SK-N-MC (cell line): ENCODE data around the gene RCAN2.

ENCODE experiments used
- EZH2 ChIP-seq: fragments of 200-600 bp; sonication (generic); IDR thresholded peaks from one replicate; pipeline ENCODE4 v1.6.1; 2017; ENCODE audit warnings: antibody characterized with exemption
- POLR2AphosphoS5 ChIP-seq: IDR thresholded peaks from 2 replicates; pipeline ENCODE4 v1.6.1; 2012; ENCODE audit warnings: mild to moderate bottlenecking, low read depth, low read length, borderline replicate concordance

GRCh38 chr6:46347669-46348068, 143.6 kb downstream of the RCAN2 start:
- TF ChIP-seq POLR2AphosphoS5 (no peak), EZH2 (no peak)
